Fibroblast of skin of abdomen (primary cell): ENCODE results near the gene MBOAT7.

Source experiments
- DNase-seq: peaks from one replicate; pipeline ENCODE4 v3.0.0-alpha.2; 2013

MBOAT7 gene

GRCh38 chr19:54137699-54138488 is 51.5 kb downstream of the MBOAT7 start, which contains the start of gene CNOT3:
CNOT3 (plus strand) TSS chr19:54137762; CDS start chr19:54142979, 5,217 bp downstream.
- no peak for DNase-seq

- DNase-seq: peak; percentile 100
Observed at GRCh38 chr19:54136864-54137698, 52.3 kb downstream of the MBOAT7 start.

DNA sequence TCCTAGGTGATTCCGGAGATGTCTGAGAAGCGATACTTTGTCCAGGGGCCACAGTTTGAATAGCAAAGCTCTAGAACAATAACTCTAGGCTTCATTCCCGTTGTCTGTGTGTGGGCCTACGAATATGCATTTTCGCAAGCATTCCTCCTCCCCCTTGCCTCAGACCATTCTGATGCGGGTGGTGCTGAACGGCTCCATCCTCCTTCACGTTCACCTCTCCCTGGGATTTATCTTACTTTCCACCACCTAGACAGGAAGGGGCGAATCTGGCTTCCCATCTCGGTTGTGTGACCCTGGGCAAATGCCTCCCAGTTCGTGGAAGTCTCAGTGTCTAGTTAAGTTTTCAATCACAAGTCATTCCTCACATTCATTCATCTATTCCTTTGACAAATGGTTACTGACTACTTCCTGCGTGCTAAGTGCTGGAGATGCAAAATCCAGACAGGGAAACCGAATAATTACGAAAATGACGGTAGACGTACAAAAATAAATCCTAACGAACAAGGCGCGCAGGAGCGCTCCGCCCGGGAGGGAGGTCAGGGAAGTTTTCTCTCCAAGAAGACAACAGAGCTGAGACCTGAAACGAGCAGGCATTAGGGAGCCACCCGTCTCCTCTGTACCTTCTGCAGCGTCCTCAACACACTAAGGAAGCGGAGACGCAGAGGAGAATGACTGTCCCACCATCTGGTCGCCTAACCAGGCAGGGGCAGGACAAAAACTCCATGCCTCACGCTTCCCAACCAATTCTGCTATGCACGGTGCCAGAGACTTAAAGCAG is 53.1 kb downstream of the MBOAT7 start:
- DNase-seq: no peak

- no peak for DNase-seq
Observed at GRCh38 chr19:54133957-54134590, 55.3 kb downstream of the MBOAT7 start.

DNA sequence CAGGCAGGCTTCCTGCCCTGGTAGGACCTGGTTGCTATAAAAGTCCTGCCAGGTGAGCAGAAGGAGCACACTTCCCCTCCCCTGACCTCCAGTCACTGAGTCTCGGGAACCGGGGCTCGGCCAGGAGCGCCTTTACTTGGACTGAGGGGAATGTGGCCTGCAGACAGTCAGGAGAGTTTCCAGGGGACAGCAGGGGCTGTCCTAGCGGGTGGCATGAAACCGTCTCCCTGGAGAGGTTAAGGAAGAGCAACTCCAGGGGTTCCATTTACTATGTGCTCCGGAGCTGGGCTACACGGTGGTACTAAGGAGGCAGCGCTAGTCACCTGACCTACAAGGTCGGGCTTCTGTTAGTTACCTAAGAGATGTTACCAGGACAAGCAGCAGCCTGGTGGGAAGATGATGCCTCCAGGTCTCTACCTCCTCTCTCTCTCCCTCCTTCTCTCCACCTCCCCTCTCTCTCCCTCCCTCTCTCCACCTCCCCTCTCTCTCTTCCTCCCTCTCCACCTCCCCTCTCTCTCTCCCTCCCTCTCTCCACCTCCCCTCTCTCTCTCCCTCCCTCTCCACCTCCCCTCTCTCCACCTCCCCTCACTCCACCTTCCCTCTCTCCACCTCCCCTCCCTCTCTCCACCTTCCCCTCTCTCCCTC is 55.9 kb downstream of the MBOAT7 start:
- DNase-seq: peak; percentile 60

DNA sequence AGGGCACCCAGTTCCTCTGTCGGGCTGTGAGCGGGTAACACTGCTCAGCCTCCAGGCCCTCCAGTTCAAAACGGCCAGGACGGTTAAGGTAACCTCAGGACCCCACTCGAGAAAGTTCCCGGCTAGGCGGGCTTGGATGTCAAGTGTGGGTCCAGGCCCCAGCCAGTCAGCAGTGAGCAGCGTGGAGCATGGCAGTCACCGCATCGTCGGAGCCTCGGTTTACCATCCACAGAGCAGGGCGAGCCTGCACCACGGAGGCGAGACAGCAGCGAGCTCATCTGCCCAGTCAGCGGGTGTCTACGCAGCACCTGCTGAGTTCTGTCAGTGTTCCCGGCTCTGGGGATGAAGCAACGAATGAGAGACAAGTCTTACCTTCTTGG is 59.8 kb downstream of the MBOAT7 start:
- DNase-seq: no peak

GRCh38 chr19:54128796-54129616 is 60.4 kb downstream of the MBOAT7 start:
- no peak for DNase-seq

GRCh38 chr19:54128441-54128725 is 61.0 kb downstream of the MBOAT7 start:
- no peak for DNase-seq

GRCh38 chr19:54127688-54128440 is 61.5 kb downstream of the MBOAT7 start:
- no peak for DNase-seq

DNA sequence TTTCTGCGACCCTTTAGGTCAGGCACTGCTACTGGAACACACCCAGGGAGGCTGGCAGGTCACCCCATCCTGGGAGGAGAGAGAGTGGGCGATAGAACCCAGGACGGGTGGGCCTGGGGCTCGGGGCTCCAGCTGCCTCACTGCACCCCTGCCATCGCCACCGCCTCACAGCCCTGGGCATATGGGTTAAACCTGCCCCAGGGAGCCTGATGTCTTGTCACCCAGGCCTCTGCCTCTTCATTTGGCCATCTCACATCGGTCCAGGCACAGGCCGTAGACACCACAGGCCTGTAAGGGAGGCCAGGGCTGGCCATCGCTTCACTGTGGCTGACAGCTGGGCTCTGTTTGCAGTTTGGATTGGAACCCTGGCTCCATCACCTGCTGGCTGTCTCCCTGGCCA is 63.7 kb downstream of the MBOAT7 start:
- DNase-seq: no peak

GRCh38 chr19:54124393-54124792 is 65.0 kb downstream of the MBOAT7 start:
- DNase-seq: no peak

DNA sequence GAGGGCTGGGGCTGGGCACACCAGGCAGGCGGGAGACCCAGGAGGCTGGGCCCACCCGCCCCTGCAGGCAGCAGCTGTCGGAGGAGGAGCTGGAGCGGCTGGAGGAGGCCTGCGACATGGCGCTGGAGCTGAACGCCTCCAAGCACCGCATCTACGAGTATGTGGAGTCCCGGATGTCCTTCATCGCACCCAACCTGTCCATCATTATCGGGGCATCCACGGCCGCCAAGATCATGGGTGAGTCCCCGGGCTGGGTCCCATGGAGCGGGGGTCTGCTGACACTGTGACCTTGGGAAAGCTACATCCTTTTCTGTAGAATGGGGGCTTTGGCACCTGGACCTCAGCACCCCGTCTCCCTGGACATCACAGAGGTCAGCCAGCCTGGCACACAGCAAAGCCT is 65.7 kb downstream of the MBOAT7 start:
- DNase-seq: no peak
